ENCODE results near the gene CCDC154.

The CCDC154 gene

DNA sequence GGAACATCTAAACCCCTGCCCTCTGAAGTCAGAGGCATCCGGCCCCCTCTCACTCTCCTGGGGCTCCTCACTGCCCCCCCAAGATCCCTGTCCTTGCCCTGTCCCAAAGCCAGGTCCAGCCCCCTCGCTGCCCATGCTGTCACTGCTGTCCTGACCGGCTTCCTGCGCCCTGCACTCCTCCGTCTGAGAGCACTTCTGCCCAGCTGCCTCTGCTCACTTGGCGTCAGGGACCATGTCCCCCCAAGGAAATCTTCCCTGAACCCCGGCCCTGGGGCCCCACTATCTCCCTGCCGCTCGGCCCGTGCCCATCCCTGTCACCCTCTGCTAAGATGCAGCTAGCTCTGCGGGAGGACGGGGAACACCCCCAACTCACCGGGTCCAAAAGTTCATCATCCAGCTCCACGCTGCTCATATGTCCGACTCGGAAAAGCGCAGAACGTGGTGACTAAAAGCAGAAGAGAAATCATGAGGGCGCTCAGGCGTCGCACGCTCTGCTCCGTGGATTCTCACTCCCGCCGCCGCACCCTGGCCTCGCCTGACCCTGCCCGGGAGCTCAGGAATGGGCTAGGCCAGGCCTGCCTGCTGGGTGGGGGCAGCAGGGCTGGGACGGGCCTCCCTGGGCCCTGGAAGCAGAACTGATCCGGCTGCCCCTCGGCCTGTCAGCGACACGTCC is 20.7 kb upstream of the CCDC154 start:
- DNase-seq (ENCODE audit: low read depth) = no peak
- TF ChIP-seq, protein P1, sequence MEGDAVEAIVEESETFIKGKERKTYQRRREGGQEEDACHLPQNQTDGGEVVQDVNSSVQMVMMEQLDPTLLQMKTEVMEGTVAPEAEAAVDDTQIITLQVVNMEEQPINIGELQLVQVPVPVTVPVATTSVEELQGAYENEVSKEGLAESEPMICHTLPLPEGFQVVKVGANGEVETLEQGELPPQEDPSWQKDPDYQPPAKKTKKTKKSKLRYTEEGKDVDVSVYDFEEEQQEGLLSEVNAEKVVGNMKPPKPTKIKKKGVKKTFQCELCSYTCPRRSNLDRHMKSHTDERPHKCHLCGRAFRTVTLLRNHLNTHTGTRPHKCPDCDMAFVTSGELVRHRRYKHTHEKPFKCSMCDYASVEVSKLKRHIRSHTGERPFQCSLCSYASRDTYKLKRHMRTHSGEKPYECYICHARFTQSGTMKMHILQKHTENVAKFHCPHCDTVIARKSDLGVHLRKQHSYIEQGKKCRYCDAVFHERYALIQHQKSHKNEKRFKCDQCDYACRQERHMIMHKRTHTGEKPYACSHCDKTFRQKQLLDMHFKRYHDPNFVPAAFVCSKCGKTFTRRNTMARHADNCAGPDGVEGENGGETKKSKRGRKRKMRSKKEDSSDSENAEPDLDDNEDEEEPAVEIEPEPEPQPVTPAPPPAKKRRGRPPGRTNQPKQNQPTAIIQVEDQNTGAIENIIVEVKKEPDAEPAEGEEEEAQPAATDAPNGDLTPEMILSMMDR (IDR thresholded peaks at IDR 0.05; ENCODE audit: low read depth, low read length, missing control alignments) = no peak
- H3K4me3 ChIP-seq (ENCODE audit: low read depth, low read length) = no peak overlapping the region

DNA sequence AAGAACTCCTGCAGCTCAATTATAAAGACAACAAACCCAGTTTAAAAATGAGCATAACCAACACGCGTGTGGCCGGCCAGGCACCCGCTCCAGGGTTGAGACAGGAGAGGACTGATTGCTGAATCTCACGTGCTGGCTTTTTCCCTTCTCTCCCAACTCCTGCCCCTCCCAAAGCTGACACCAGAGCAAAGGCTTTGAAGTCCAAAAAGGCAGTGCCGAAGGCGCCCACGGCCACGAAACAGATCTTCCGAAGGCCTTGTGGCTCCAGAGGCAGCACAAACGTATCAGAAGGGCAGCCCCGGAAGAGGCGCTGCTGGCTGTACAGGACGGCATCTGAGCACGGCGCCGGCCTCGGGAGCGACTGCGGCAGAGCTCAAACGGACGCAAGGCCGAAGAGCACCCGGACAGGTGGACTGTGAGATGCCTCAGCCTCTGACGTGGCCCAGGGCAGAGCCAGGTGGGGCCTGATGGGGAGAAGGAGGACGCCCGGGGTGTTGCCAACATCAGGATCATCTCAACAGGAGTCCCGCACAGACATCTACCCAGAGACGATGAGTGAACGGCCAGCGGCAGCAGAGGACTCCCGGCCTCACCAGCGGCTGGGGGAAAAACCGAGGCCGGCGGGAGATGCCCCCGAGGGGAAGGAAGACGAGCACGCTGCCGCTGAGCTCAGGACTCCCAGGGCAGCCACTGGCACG is 20.0 kb upstream of the CCDC154 start:
- no peak overlapping the region for H3K4me3 ChIP-seq (ENCODE audit: low read depth, low read length)
- no peak for DNase-seq (ENCODE audit: low read depth)
- TF ChIP-seq, protein P1 (IDR thresholded peaks at IDR 0.05; ENCODE audit: low read depth, low read length, missing control alignments) = no peak

DNA sequence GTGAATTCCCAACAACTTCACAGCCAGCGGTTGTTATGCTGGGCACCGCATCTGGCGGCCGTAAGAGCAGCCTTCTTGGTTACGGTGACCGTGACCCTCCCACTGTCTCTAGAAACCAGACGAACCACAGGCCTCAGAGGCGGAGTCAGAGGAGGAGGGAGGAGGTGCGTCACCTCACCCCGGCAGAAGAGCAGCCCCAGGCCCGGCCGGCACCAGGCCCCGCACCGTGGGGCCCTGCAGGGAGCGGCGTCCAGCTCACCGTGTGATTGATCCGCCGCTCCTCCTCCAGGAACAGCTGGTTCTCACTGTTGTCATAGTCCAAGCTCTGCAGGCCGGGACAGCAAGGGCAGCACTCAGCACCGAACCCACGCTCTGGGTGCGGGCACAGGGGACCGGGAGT is 16.8 kb upstream of the CCDC154 start:
- TF ChIP-seq, protein P1 (IDR thresholded peaks at IDR 0.05; ENCODE audit: low read depth, low read length, missing control alignments) = no peak
- H3K4me3 ChIP-seq (ENCODE audit: low read depth, low read length) = no peak overlapping the region
- DNase-seq (ENCODE audit: low read depth) = no peak

DNA sequence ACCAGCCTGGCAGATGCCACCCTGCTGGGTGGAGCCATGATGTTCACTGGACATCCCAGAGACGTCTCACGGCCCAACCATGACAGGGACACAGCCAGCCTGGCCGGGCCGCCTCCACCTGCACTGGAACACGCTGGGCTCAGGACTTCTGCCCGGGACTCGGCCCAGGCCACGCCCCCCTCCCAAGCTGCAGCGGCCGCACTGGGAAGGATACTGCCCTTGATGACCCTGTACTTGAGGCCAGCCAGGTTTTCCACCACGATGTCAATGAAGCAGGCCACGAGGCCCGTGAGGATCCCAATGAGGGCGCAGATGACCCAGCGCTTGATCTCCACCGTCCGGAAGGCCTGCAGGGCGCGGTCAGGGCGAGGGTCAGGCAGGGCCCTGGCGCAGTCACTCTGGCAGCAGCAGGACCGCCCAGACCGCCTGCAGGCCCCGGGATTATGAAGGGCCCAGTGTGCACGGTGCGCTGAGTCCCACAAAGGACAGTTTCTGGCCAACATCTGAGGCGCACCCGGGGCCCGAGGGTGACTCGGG is 16.3 kb upstream of the CCDC154 start:
- TF ChIP-seq, protein P1 (IDR thresholded peaks at IDR 0.05; ENCODE audit: low read depth, low read length, missing control alignments) = no peak
- no peak for DNase-seq (ENCODE audit: low read depth)
- no peak overlapping the region for H3K4me3 ChIP-seq (ENCODE audit: low read depth, low read length)

DNA sequence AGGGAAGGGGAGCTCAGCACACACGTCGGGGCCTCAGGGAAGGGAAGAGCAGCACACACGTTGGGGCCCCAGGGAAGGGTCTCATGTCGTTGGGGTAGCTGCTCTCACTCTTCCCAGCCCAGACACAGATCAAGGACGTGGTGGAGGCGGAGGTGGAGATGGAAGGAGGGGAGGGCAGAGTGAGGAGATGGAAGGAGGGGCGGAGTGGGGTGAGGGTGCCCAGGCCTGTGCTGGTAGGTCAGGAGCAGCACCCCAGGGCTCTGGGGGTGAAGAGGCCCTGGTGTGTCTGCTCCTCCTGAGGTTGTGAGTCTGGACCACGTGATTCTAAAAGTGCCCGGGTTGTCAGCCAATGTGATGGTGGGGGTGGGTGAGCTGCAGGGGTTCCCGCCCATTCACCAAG is 15.6 kb upstream of the CCDC154 start:
- H3K4me3 ChIP-seq (ENCODE audit: low read depth, low read length) = no peak overlapping the region
- TF ChIP-seq, protein P1 (IDR thresholded peaks at IDR 0.05; ENCODE audit: low read depth, low read length, missing control alignments) = no peak
- DNase-seq (ENCODE audit: low read depth) = no peak

DNA sequence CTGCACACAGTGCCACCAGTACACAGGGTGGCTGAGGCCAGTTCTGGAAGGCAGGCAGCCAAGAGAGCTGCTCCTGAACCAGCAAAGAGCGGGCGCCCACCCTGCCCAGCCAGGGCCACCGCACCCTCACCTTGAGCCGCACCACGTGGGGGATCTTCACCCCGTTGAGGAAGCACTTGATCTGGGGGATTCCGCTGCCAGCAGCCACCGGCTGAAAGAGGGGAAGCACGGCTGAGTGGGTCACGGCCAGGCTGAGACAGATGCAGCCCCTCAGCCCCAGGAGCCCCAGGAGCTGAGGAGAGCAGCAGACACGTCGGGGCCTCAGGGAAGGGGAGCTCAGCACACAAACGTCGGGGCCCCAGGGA is 14.6 kb upstream of the CCDC154 start:
- TF ChIP-seq, protein P1 (IDR thresholded peaks at IDR 0.05; ENCODE audit: low read depth, low read length, missing control alignments) = no peak
- no peak for DNase-seq (ENCODE audit: low read depth)
- no peak overlapping the region for H3K4me3 ChIP-seq (ENCODE audit: low read depth, low read length)
